ENCODE results near the gene CADM1. TPM values are rescaled to one million over a fixed set of nuclear protein-coding genes. Genes with fewer than 3 reads are reported as not detected.

Gene CADM1
- total and polyA plus RNA-seq, 10 of the 15 experiments (the other 5 are each of a cell fraction or from before 2014, with no cell fraction given), result 0.03 to 0.48 (median 0.15) TPM; not detected in 3

GRCh38 chr11:115122274-115122673, 381.9 kb downstream of the CADM1 start:
- Histone ChIP-seq H3K36me3 (ENCODE audit: control insufficient read depth in 2 of 2, insufficient read depth in 2 of 2, low read length in 1 of 2) (no peaks in the 10 kb centered on the region), H3K4me1 (ENCODE audit: control insufficient read depth, insufficient read depth, low read length) (no peaks in the 10 kb centered on the region), H3K4me2 (ENCODE audit: control insufficient read depth, insufficient read depth) (no peak overlapping the region), H3K27me3 (replicated peaks in 1 of 2; ENCODE audit: control insufficient read depth in 2 of 2, insufficient read depth in 2 of 2, low read length in 1 of 2) (0 out of 4 replicates have a peak, but pooled peaks cover 0 to 3% of the 10 kb centered on the region in 2 experiments), H3K27ac (ENCODE audit: control insufficient read depth, insufficient read depth) (no peak overlapping the region), H3K9ac (ENCODE audit: control insufficient read depth, insufficient read depth, low read length) (no peak overlapping the region), H3K4me3 (no peak overlapping the region), H4K20me1 (ENCODE audit: control insufficient read depth, insufficient read depth) (no peaks in the 10 kb centered on the region), H2AFZ (ENCODE audit: control insufficient read depth, low read depth, low read length) (no peak overlapping the region), H3K9me3 (replicated peaks; ENCODE audit: control insufficient read depth, insufficient read depth, low read length) (no peaks in the 10 kb centered on the region; the same call in 1 of the 3 replicates), H3K79me2 (ENCODE audit: control insufficient read depth, insufficient read depth, low read length) (no peaks in the 10 kb centered on the region)
- BruUV-seq (replicated peaks), result no TSS peak
- ChIA-PET SMC1A (ENCODE audit: uncharacterized antibody, unreplicated experiment) (no interaction called here), CTCF (no interaction called here), RAD21 (ENCODE audit: unreplicated experiment) (no interaction called here), POLR2A (no interaction called here)
- no peak for FAIRE-seq
- no peak for ATAC-seq
- in situ Hi-C loops (cut with MboI) (no loop called here), intact Hi-C loops (cut with micrococcal nuclease; ENCODE audit: unreplicated experiment) (no loop called here)
- TF ChIP-seq CBX3 (IDR thresholded peaks at IDR 0.05; ENCODE audit: borderline replicate concordance, low read depth) (no peak), SMAD1 (IDR thresholded peaks at IDR 0.05; ENCODE audit: low read depth, partially characterized antibody) (no peak), SIX5 (IDR thresholded peaks at IDR 0.05; ENCODE audit: low read depth, low read length, severe bottlenecking) (no peak), E2F4 (IDR thresholded peaks at IDR 0.05; ENCODE audit: low read depth, low read length) (no peak), NFIC (IDR thresholded peaks at IDR 0.05; ENCODE audit: low read depth, low read length) (no peak), SPI1 (IDR thresholded peaks at IDR 0.05; ENCODE audit: borderline replicate concordance, insufficient read depth, low read depth, low read length) (no peak), NFYB (IDR thresholded peaks at IDR 0.05; ENCODE audit: insufficient read depth, low read depth, low read length) (no peak), EP300 (IDR thresholded peaks at IDR 0.05; ENCODE audit: borderline replicate concordance in 1 of 2, control insufficient read depth in 1 of 2, low read depth in 2 of 2, low read length in 2 of 2) (no peak), POLR2A (IDR thresholded peaks at IDR 0.05; ENCODE audit: low read depth, low read length) (no peak), MLLT1 (IDR thresholded peaks at IDR 0.05) (no peak), KLF5 (IDR thresholded peaks at IDR 0.05; ENCODE audit: partially characterized antibody) (no peak), MXI1 (IDR thresholded peaks at IDR 0.05; ENCODE audit: low read depth, low read length) (no peak), IRF5 (IDR thresholded peaks at IDR 0.05; ENCODE audit: borderline replicate concordance) (no peak), RBBP5 (conservative IDR thresholded peaks at IDR 0.05) (no peak)
- no peak for DNase-seq (ENCODE audit: low read depth, low spot score)
- 50% methylated on average over 3 of the region's 3 CpGs for WGBS (ENCODE audit: insufficient coverage, insufficient replicate concordance, low lambda C conversion rate, missing lambda C conversion rate)
